Forelimb muscle (tissue), 1 donor: ENCODE measurements around the gene SFXN5. TPM values are rescaled to one million over a fixed set of nuclear protein-coding genes. Genes with fewer than 3 reads are reported as not detected.

ENCODE experiments used
- DNase-seq: peaks from one replicate; pipeline ENCODE4 v3.0.0-alpha.2; 2013; ENCODE audit warnings: low read depth
- polyA plus RNA-seq: library from polyadenylated mRNA; unstranded; fragments of 120-200 nt; gene quantifications from one replicate; pipeline ENCODE4 v1.2.1, GENCODE V29; 2013; ENCODE audit not compliant: insufficient read length

Gene SFXN5
- polyA plus RNA-seq, 1 donor, result 6.8 TPM

DNA sequence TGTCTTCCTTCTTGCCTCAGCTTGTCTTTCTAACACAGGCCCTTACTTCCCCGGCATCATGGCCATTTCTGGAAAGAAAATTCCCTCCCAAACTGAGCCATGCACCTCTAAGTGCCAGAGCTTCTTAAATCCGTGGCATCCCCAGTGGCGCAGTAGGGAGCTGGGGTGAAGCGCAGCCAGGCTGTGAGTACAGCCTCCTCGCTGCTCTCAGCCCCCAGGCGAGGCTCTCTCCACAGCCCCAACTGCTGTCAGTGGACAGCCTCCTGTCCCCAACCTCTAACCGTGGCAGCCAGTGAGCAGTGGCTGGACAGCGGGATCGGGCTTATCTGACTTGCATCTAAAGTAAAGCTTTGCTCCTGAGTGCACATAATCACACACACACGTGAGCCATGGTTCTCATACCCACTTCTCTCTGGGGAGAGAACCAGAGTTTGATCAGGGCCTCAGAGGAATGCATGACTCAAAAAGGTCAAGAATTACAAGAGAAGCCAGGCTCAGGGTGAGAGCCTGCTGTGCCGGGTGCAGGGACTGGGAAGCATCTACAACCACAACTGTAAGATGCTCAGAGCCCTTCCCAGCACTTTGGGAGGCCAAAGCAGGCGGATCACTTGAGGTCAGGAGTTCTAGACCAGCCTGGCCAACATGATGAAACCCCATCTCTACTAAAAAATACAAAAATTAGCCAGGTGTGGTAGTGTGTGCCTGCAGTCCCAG is 50.7 kb downstream of the SFXN5 start:
- no peak for DNase-seq

- DNase-seq, result no peak
Measured at GRCh38 chr2:73020306-73020656, 51.2 kb downstream of the SFXN5 start.

DNA sequence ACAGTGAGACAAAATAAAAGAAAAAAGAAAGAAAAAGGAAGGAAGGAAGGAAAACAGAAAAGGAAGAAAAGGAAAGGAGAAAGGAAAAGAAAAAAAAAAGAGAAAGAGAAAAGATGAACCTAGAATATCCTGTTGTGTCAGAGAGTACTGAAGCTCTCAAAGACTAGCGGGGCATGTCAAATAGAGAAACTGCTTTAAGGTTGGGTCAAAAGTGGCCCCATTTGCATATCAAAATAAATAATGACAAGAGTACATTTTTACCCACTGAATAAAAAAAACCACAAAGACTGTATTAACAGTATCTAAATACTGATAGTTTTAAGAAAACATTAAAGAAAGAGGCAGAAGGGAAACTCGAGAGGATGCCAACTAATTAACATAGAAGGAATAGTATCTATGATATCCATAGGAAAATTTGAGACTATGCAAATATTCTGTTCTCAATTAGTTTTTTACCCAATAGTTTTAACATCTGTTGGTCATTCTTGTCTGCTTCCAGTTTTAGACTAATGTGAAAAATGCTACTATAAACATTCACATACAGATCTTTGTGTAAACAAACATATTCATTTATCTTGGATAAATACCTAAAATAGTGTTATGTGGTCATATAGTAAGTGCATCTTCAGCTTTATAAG is 53.2 kb downstream of the SFXN5 start:
- DNase-seq, result no peak

DNA sequence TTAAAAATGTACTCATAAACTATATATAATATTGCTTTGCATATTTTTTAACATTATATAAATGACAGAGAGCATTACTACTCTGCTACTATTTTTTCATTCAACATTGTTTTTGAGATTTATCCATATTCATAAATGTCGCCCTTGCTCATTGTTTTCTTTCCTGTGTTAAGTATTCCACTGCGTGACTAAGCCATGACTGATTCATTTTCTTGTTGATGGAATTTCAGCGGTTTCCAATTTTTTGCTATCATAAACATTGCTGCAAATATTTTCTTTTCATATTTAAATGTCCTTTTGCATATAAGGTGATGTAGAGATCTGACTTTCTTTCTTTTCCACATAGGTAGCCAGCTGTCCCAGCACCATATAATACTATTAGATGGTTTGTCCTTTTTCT is 57.6 kb downstream of the SFXN5 start:
- no peak for DNase-seq

DNA sequence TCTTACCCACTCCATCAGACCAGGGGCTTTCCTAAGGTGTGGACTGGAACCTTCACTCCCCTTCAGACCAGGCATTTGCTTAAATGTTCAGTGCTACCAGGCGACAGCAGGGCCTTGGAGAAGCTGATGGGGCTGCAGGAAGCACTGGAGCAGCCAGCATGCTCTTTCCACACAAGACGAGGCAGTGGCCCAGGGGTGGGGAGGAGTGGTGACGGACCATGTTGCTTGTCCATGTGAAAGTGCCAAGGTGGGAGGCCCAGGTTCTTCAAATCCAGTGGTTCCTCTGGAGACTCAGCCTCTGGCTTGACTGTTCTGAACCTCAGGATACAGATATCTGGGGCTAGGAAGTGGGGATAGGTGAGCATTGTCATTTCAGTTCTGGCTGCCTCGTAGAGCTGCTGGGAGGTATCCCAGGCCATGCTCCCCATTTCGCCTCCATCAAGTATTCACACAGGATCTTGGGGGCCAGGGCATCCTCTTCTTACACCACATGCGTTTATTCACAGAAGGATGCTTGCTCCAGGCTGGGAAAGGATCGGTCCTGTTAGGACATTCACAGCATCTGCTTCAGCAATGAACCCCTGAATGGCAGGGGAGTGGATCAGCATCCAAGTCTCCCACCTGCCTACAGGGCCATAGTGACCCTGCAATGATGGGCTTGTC is 62.2 kb downstream of the SFXN5 start:
- DNase-seq, result no peak

- DNase-seq, result no peak
Measured at GRCh38 chr2:73008766-73009135, 62.8 kb downstream of the SFXN5 start.

GRCh38 chr2:73007991-73008765 is 63.3 kb downstream of the SFXN5 start:
- no peak for DNase-seq

DNA sequence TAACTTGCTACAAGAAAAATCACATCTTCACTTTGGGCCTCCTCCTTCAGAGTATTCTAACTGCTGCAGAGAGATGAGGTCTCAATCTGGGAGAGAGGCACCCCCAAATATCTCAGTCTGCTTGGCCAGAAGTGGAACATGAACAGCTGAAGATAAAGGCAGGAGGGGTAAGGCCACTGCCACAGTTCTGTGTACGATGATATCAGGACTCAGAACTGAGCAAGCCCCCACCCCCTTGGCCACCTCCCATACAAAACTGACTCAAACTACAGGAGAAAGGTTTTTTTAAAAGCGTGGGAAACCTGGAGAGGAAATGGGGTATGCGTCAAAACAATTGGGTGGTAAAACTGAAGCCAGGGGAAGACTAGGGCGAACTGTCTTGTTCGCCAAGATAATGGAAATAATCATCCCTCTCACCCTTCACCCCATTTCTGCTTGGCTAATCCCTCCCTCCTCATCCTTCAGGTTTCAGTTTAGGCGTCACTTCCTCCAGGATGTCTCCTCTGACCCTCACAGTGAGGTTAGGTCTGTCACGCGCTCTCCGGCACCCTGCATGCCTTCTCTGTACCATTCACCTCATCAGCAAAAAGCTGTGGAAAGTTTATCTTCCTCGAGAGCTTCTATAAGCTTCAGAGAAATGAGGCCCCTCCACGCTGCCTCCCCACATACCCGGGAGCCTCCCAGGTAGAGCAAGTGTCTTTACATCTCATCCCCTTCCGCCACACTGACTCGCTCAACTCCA is 64.4 kb downstream of the SFXN5 start:
- no peak for DNase-seq

DNA sequence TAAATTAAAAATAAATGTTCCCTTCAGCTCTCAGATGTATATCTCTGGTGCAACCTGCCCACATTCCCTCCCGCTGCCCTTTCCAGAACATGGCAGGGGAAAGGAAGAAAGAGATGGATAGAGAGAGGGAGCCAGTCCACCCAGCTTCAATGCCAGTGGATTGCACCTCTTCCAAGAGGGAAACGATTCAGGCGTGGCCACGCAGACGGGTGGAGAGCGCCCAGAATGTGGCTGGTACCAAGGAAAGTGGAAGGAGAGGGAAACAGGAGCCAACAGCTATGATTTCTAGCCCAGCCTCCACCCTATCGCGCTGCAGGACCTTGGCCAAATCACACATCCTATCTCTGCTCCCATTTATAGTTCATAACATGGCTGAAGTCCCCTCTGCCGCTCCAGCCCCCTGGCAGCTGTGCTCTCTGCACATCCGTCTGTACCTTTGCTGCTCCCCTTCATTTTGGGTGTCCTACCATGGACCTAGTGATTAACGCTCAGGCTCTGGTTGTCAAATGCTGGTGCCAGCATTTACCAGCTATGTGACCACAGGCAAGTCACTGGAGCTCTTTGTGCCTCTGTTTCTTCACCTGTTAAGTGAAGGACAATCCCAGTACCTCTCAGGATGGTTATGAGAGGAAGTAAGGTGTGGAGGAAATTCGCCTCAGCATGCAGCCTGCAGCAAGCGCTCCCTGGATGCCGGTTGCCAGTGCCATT is 66.5 kb downstream of the SFXN5 start:
- DNase-seq, result no peak

GRCh38 chr2:73004466-73004865 is 67.0 kb downstream of the SFXN5 start:
- no peak for DNase-seq

GRCh38 chr2:73003027-73003426 is 68.5 kb downstream of the SFXN5 start:
- no peak for DNase-seq

- no peak for DNase-seq
Measured at GRCh38 chr2:73000808-73001570, 70.5 kb downstream of the SFXN5 start.

DNA sequence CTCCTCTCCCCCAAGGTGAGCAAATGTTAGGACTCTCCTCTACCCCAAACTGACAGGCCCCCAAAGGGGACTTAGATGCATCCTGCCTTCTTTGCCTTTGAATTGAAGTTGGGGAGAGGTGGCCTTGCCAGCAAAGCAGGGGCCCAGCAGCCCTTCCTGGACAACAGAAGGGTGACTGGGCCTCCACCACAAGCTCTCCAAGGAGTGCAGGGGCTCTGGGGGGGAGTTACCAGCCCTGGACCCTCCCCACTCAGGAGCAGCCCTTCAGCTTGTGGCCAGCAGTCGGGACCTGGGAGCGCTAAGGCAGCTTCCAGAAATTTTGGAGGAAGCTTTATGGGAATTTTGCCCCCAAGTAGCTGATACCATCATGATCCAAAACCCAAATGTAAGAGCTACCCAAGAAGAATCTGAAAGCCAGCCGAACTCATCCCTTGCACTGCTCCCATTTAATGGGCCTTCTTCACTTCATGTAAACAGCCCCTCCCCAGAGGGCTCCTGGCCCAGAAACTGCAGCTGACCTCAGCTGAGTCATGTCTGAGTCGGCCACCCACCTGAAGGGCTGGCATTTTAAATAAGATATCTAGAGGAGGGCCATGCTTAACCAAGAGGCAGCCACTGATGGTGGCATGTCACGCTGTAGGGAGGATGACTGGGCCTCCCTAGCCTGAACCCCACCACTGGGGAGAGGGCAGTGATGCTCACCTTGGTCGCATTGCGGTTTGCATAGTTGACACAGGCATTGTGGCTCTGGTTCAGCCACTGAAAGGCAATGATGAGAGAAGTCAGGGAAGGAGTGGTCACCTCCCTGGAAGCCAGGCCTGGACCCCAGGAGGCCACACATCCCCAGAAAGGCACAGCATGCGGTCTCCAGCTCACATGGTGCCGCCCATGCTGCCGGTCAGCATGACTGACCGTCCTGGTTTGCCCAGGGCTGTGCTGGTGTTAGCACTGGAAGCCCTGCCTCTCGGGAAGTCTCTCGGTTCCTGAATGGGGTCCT is 71.5 kb downstream of the SFXN5 start:
- DNase-seq, result no peak

DNA sequence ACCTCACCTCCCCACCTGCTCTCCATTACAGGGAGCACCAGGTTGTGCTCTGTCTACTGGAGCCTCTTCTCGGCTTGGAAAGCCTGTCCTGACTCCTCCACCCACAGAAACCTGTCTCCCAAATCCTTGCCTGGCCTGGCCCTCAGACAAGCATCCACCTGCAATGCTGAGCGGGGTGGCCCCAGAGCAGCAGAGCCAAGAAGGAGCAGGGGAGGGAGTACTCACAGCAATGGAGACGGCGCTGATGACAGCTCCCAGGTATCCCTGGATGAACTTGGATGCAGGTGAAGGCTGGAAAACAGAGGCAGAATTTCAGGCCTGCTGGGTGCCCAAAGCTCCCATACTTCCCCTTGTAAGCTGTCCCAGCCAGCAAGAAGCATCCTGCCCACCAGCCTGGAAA is 72.8 kb downstream of the SFXN5 start:
- DNase-seq, result no peak

DNA sequence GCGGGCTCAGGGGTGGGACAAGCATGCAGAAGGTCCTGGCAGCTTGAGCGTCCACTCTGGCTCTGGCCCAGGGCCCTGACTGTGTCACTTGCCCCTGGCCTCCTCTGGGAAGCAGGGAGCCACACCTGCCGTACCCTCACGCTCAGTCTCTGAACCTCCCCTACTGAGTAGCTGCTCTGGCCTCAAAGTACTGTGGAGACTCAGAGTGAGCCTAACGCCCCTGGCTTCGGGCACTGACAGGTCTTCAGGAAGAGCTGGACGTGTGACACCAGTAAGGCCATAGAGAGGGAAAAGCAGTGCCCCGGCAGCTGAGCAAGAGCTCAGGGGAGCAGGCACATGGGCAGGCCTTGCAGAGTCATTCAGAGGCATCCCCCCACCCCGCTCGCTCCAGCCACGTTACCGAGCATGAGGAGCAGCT is 73.3 kb downstream of the SFXN5 start:
- no peak for DNase-seq

- DNase-seq, result no peak
Measured at GRCh38 chr2:72996117-72996502, 75.4 kb downstream of the SFXN5 start.

DNA sequence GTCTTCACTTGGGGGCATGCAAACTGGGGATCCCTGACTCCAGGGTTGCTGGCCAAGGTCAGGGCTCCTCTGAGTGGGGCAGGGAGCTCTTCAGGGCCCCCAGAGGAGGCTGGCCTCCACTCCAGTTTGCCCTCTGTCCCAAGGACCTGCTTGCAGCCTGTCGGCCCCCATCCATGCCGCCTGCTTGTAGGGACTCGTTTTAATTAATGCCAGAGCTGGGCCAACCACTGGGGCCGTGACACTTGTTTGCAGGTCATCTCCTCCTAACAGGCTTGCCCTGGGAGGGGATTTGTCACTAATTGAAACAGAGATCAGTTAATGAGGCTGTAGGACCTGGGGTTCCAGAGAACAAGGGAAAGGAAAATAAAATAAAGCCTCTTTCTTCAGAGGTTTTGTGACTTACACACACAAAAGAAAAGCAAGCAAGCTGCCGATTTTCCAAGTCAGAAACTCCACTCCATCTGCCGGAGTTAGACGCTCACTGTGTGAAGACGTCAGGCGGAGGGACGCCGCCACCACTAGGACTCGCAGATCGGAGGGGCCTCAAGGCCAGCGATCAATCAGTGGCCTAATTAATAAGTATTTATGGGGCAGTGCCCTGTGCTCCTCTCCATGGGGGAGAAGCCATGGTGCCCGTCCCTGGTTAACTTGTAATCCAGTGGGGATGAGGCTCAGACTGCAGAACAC is 75.9 kb downstream of the SFXN5 start:
- DNase-seq, result no peak

GRCh38 chr2:72994991-72995380 is 76.5 kb downstream of the SFXN5 start:
- DNase-seq, result no peak
